ENCODE measurements around the gene PLPPR5. TPM values are rescaled to one million over a fixed set of nuclear protein-coding genes. Genes with fewer than 3 reads are reported as not detected.
"Not testable (repeated sequence)": the region's sequence is repeated elsewhere in the genome, so short reads cannot be mapped to it uniquely, and the experiment has no call there.

PLPPR5 gene
- total and polyA plus RNA-seq, 10 of the 15 experiments (the other 5 are each of a cell fraction or from before 2014, with no cell fraction given), result under 0.01 to 0.11 (median 0.02) TPM; not detected in 7

DNA sequence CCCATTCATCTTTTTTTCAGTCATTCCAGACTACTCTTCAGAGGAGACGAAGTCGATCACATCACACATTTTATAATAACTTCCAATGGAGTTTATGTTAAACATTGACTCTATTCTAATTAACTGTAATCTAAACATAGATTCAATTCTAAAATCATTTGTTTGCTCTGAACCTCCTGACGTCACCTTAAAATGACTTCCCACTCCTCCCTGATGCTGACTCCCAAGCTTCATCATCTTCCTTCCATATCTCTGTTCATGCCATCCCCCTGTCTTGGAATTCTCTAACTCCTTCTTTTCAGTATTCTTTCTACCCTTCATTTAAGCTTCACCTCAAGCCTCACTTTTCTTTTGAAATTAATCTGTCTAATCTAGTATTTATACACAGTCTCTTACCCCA is 45.1 kb upstream of the PLPPR5 start:
- intact Hi-C loops (cut with micrococcal nuclease; ENCODE audit: unreplicated experiment), result no loop called here
- POLR2A ChIA-PET, result no interaction called here
- in situ Hi-C loops (cut with MboI), result no loop called here
- Histone ChIP-seq H2AFZ (ENCODE audit: control insufficient read depth, low read depth, low read length) (no peak overlapping the region), H4K20me1 (ENCODE audit: control insufficient read depth, insufficient read depth) (no peaks in the 10 kb centered on the region), H3K79me2 (ENCODE audit: control insufficient read depth, insufficient read depth, low read length) (no peaks in the 10 kb centered on the region), H3K36me3 (ENCODE audit: control insufficient read depth in 2 of 2, insufficient read depth in 2 of 2, low read length in 1 of 2) (no peaks in the 10 kb centered on the region), H3K4me2 (ENCODE audit: control insufficient read depth, insufficient read depth) (no peak overlapping the region), H3K9me3 (replicated peaks; ENCODE audit: control insufficient read depth, insufficient read depth, low read length) (no peaks in the 10 kb centered on the region), H3K27me3 (replicated peaks in 1 of 2; ENCODE audit: control insufficient read depth in 2 of 2, insufficient read depth in 2 of 2, low read length in 1 of 2) (no peaks in the 10 kb centered on the region), H3K27ac (ENCODE audit: control insufficient read depth, insufficient read depth) (no peak overlapping the region), H3K4me1 (ENCODE audit: control insufficient read depth, insufficient read depth, low read length) (no peaks in the 10 kb centered on the region), H3K4me3 (no peak overlapping the region), H3K9ac (ENCODE audit: control insufficient read depth, insufficient read depth, low read length) (no peak overlapping the region)
- TF ChIP-seq NFIC (IDR thresholded peaks at IDR 0.05; ENCODE audit: low read depth, low read length), result no peak
- TF ChIP-seq, protein P1, sequence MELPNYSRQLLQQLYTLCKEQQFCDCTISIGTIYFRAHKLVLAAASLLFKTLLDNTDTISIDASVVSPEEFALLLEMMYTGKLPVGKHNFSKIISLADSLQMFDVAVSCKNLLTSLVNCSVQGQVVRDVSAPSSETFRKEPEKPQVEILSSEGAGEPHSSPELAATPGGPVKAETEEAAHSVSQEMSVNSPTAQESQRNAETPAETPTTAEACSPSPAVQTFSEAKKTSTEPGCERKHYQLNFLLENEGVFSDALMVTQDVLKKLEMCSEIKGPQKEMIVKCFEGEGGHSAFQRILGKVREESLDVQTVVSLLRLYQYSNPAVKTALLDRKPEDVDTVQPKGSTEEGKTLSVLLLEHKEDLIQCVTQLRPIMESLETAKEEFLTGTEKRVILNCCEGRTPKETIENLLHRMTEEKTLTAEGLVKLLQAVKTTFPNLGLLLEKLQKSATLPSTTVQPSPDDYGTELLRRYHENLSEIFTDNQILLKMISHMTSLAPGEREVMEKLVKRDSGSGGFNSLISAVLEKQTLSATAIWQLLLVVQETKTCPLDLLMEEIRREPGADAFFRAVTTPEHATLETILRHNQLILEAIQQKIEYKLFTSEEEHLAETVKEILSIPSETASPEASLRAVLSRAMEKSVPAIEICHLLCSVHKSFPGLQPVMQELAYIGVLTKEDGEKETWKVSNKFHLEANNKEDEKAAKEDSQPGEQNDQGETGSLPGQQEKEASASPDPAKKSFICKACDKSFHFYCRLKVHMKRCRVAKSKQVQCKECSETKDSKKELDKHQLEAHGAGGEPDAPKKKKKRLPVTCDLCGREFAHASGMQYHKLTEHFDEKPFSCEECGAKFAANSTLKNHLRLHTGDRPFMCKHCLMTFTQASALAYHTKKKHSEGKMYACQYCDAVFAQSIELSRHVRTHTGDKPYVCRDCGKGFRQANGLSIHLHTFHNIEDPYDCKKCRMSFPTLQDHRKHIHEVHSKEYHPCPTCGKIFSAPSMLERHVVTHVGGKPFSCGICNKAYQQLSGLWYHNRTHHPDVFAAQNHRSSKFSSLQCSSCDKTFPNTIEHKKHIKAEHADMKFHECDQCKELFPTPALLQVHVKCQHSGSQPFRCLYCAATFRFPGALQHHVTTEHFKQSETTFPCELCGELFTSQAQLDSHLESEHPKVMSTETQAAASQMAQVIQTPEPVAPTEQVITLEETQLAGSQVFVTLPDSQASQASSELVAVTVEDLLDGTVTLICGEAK (IDR thresholded peaks at IDR 0.05; ENCODE audit: borderline replicate concordance), result no peak
- no peak for TF ChIP-seq SMAD1 (IDR thresholded peaks at IDR 0.05; ENCODE audit: low read depth, partially characterized antibody)
- no peak for TF ChIP-seq ESRRA (IDR thresholded peaks at IDR 0.05; ENCODE audit: low read length)
- no peak for TF ChIP-seq KDM1A (IDR thresholded peaks at IDR 0.05; ENCODE audit: borderline replicate concordance)
- no peak for TF ChIP-seq TCF12 (IDR thresholded peaks at IDR 0.05; ENCODE audit: low read depth, low read length)
- TF ChIP-seq, protein P2, sequence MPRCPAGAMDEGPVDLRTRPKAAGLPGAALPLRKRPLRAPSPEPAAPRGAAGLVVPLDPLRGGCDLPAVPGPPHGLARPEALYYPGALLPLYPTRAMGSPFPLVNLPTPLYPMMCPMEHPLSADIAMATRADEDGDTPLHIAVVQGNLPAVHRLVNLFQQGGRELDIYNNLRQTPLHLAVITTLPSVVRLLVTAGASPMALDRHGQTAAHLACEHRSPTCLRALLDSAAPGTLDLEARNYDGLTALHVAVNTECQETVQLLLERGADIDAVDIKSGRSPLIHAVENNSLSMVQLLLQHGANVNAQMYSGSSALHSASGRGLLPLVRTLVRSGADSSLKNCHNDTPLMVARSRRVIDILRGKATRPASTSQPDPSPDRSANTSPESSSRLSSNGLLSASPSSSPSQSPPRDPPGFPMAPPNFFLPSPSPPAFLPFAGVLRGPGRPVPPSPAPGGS (IDR thresholded peaks at IDR 0.05; ENCODE audit: borderline replicate concordance, insufficient read depth, low read depth, low read length, poor library complexity, severe bottlenecking), result no peak
- TF ChIP-seq MEF2B (IDR thresholded peaks at IDR 0.05; ENCODE audit: partially characterized antibody, poor library complexity, severe bottlenecking), result no peak
- SMC1A ChIA-PET (ENCODE audit: uncharacterized antibody, unreplicated experiment), result no interaction called here
- DNase-seq (ENCODE audit: low read depth, low spot score), result no peak
- no peak for ATAC-seq
- CTCF ChIA-PET, result no interaction called here
- RAD21 ChIA-PET (ENCODE audit: unreplicated experiment), result no interaction called here
- 10% methylated on average over 3 of the region's 3 CpGs for WGBS (ENCODE audit: insufficient coverage, insufficient replicate concordance, low lambda C conversion rate, missing lambda C conversion rate)
- BruUV-seq (replicated peaks), result no TSS peak
- no peak for FAIRE-seq

DNA sequence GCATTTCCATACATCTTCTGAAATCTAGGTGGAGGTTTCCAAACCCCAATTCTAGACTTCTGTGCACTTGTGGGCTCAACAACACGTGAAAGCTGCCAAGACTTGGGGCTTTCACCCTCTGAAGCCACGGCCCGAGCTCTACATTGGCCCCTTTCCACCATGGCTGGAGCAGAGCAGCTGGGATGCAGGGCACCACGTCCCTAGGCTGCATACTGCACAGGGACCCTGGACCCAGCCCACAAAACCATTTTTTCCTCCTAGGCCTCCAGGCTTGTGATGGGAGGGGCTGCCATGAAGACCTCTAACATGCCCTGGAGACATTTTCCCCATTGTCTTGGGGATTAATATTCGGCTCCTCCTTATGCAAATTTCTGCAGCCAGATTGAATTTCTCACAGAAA is 32.1 kb upstream of the PLPPR5 start:
- DNase-seq (ENCODE audit: low read depth, low spot score); RAD21 ChIA-PET (ENCODE audit: unreplicated experiment): not testable (repeated sequence)

More for the DNA sequence above, 32.1 kb upstream of the PLPPR5 start:
- in situ Hi-C loops (cut with MboI); H3K4me3 ChIP-seq; H3K27me3 ChIP-seq (replicated peaks in 1 of 2; ENCODE audit: control insufficient read depth in 2 of 2, insufficient read depth in 2 of 2, low read length in 1 of 2); H3K36me3 ChIP-seq (ENCODE audit: control insufficient read depth in 2 of 2, insufficient read depth in 2 of 2, low read length in 1 of 2); H3K79me2 ChIP-seq (ENCODE audit: control insufficient read depth, insufficient read depth, low read length); H2AFZ ChIP-seq (ENCODE audit: control insufficient read depth, low read depth, low read length); H3K9ac ChIP-seq (ENCODE audit: control insufficient read depth, insufficient read depth, low read length); H3K27ac ChIP-seq (ENCODE audit: control insufficient read depth, insufficient read depth); H3K4me2 ChIP-seq (ENCODE audit: control insufficient read depth, insufficient read depth); FAIRE-seq; POLR2A ChIA-PET; intact Hi-C loops (cut with micrococcal nuclease; ENCODE audit: unreplicated experiment); ATAC-seq; H4K20me1 ChIP-seq (ENCODE audit: control insufficient read depth, insufficient read depth); BruUV-seq (replicated peaks); H3K4me1 ChIP-seq (ENCODE audit: control insufficient read depth, insufficient read depth, low read length); SMC1A ChIA-PET (ENCODE audit: uncharacterized antibody, unreplicated experiment); CTCF ChIA-PET; H3K9me3 ChIP-seq (replicated peaks; ENCODE audit: control insufficient read depth, insufficient read depth, low read length): not testable (repeated sequence)
- WGBS (ENCODE audit: insufficient coverage, insufficient replicate concordance, low lambda C conversion rate, missing lambda C conversion rate), result 3% methylated on average over 5 of the region's 5 CpGs

All from GM12878 (cell line).